ENCODE data around the gene APIP.

Gene APIP

DNA sequence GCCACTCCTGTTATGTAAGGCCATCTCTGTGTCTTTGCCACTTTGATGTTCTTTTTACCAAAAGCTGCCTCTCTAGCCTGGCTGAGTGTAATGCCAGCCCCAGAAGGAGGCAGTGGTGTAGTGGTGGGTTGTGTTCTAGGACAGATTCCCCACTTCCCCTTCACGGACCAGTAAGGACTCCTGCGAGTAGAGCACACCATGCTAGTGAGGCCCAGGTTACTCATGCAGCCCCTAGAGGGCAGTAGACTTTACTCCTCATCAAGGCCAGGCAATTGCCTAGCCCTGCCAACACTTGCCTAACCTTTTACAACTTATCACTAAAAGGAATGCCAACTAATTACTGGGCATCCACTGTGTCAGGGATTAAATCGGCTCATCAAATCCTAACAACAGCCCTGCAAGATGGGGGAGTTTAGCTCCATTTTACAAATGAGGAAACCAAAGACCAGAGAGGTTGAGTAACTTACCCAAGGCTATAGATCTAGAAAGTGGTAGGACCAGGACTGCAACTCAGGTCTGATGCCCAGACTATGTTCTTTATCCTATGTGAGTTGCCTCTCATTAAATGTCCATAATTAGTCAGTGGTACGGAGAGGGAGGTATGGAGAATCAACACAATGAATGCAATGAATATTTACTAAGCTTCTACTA is 75.3 kb downstream of the APIP start:
- DNase-seq (ENCODE audit: low read depth) = peak; percentile 5

DNA sequence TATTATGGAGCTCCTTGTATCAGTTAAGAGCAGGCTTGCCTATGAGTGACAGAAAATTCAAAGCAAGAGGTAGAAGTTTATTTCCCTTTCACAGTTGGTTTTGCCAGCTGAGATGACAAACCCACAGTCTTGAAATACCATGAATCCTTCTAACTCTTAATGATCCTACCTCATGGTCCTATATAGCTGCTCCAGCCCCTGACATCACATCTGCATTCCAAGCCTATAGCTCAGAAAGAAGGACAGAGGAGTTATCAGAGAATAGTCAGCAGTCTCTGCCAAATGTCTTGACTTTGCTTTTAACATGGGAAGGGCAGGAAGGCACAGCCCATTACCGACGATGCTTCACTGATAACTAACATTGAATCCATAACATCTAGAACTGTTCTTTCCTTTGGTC is 76.2 kb downstream of the APIP start:
- DNase-seq (ENCODE audit: low read depth) = no peak

DNA sequence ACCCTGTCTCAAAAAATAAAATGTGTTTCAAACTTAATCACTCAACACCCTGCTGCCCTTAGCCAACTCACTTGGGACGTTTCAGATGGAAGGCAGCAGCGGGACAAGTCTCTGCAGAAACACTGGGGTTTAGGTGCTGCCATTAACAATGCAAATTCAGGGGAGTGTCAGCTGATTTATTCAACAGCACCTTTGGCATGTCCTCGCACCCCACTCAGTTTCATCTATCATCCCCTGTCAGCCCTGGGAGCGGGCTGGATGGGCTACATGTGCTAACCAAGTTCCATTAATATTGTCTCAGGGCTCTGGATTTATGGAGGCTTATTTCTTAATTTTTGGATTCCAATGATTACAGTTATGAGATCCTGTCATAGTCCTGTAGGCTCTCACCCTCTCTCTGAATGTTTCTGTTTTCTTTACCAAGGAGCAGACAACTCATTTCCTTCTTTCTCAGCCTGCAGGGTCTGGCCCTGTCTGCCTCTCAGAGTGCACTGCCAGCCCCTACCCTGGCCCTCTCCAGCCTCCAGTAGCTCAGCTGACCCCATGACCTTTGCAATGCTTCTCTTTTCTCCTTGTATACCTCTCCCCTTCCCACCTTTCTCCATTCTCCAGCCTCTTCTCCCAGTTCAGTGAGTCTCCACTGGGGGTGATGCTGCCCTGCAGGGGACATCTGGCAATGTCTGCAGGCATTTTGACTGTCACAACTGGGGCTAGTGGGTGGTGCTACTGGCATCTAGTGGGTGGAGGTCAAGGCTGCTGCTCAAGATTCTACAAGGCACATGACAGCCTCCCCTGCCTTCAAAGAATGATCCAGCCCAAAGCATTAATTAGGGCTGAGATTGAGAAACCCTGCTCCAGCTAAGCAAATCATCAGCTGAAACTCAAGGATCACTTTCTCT is 79.0 kb downstream of the APIP start:
- DNase-seq (ENCODE audit: low read depth) = no peak

GRCh38 chr11:34833602-34834001 is 82.6 kb downstream of the APIP start:
- no peak for DNase-seq (ENCODE audit: low read depth)
